Body of pancreas (tissue), 4 donors: Measurements from ENCODE around the gene ZMPSTE24.

Experiments
- CTCF ChIP-seq, 7 experiments: fragments of 450-650 bp in 4 of 7; fragments of 200-600 bp in 3 of 7; sonication (generic) in 3 of 7; IDR thresholded peaks; one replicate each; pipeline ENCODE4 v1.5.1; 2016 to 2019; ENCODE audit warnings: antibody characterized with exemption in 7 of 7
- POLR2A ChIP-seq, 3 donors: fragments of 450-650 bp; IDR thresholded peaks; one replicate each; pipeline ENCODE4 v1.6.1; 2016; ENCODE audit warnings: antibody characterized with exemption in 3 of 3, mild to moderate bottlenecking in 2 of 3

- TF ChIP-seq CTCF (IDR thresholded peaks at IDR 0.05) = peak; percentile 95 to 99 (median 98)
- no peak for TF ChIP-seq POLR2A (IDR thresholded peaks at IDR 0.05)
Measured at GRCh38 chr1:40338745-40339419, 80.8 kb downstream of the ZMPSTE24 start.
